ENCODE data around the gene MYO1E. TPM values are rescaled to one million over a fixed set of nuclear protein-coding genes. Genes with fewer than 3 reads are reported as not detected.

MYO1E gene
- total RNA-seq = 70.3 and 135 TPM in 2 replicates

DNA sequence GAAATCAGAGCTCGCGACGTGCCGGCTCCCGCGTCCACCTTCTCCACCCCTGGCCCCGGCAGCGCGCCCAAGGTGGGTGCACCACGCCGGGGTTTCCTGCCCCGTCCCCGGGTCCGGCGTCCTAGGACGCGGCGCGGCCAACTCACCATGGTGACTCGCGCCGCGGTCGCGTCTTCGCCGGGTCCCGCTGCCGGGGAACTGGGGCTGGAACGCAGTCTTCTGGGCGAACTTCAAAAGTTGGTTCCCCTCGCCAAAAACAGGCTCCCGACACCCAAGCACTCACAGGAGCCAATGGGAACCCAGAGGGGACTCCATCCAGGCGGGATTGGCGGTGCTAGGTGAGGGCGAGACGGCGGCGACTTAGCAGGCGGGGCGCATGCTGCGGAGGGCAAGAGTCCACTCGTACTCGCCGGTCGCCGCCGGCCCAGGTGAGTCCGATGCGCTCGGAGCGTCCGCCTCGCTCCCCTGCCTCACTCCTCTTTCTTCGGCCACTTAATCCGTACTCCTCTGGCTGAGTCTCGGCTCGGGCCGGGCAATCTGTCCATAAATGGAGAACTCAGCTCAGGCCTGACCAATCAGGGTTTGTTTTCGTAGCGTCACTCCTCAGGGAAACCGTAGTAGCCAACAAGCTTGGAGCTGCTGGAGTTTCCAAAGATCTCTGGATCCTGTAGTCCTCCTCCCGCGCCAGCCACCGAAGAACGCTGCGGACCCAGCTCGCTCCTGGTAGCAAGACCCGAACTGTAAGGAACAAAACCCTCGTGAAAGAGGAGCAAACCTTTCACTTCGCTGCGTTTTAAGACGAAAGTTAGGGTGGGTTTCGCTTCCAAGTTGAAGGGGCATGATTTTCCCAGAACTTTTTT is at the start of gene MYO1E:
Gene MYO1E (minus strand): TSS at position 520 of the 860 bp plus-strand sequence. CDS start 371 bp downstream, at position 149.

GRCh38 chr15:59206623-59207183 is 166.0 kb downstream of the MYO1E start, which contains the start of gene LDHAL6B:
TSS of gene LDHAL6B (plus strand) at chr15:59206843. CDS start at chr15:59206941, 98 bp downstream.

DNA sequence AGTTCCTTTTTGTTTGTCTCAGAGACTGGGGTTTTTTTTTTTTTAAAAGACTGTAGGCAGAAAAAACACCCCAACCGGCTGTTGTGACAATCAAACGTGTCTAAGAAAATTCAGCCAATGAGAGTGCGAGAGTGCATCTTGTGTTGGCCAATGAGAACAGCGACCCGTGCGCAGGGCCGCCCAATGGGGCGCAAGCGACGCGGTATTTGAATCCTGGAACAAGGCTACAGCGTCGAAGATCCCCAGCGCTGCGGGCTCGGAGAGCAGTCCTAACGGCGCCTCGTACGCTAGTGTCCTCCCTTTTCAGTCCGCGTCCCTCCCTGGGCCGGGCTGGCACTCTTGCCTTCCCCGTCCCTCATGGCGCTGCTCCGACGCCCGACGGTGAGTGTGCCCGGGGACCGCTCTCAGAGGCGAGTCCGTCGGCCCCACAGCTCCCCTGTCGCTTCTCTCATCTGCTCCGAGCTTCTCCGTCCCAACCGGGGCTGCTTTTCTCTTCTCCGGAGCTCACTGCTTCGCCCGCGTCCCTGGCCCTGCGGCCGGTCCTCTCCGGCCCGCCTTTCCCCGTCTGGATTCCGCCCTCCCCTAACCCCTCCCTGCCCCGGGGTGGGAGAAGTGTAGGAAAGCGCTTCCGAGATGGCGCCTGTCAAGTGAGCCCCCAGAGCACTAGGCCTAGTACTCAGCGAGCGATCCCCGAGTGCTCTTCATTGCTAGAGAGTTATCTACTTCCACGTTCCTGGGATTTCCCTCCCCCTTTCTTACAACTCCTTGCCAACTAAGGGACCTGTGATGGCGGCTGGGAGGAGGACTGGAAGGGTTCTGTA is 267.5 kb downstream of the MYO1E start, which contains the start of gene CCNB2:
Gene CCNB2 (plus strand): TSS at position 235 of the 821 bp plus-strand sequence. CDS start 123 bp downstream, at position 358.

Other genes with a start within 250 kb of the MYO1E start
- not detected in 2 replicates for gene LDHAL6B, start 166.0 kb downstream of the MYO1E start, total RNA-seq
- under 0.01 and 0.06 TPM in 2 replicates for gene FAM81A, start 65.3 kb upstream of the MYO1E start, total RNA-seq
- gene GCNT3, start 238.9 kb upstream of the MYO1E start, total RNA-seq = not detected in 2 replicates